Stimulated activated CD4-positive, alpha-beta T cell treated with anti-CD3 and anti-CD28 coated beads, TNF-alpha, amount 100 ng/mL, for 4 hours (primary cell): Measurements from ENCODE around the gene AGAP1.

Experiments
- DNase-seq, 3 experiments: peaks; one replicate each; pipeline ENCODE4 v3.0.0-alpha.2; 2020; ENCODE audit warnings: low read depth in 3 of 3

Gene AGAP1

DNA sequence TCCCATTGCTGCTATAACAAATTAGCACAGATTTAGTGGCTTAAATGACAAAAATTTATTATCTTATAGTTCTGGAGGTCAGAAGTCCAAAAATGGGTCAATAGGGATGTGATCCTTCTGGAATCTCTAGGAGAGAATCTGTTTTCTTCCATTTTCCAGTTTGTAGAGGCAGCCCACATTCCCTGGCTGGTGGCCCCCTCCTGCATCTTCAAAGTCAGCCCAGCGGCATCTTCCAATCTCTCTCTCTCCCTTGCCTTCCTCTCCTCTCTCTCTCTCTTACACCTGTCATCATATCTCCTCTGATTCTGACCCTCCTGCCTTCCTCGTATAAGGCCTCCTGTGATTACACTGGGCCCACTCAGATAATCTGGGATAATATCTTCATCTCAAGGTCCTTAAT is 3.9 kb upstream of the AGAP1 start:
- no peak for DNase-seq

DNA sequence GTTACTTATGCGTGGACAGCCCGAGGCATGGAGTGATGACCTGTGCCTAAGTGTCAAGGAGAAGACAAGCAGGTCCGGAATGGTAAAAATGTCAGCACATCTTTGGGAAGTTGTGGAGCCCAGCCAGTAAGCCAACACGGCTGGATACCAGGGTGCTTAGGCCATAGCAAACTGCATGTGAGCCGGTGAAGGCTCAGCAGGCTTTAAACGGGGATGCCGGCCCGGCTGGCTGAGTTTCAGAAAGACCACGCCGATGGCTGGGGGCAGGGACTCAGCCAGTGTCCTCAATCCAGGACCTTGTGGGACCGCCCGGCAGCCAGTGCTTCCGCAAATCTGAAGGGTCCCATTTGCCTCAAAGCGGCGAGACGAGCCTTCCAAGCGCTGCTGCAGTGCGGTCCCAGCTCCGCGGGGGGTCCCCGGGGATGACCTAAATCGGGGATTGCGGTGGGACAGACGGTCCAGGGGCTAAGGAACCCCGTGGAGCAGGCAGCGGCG is 946 bp upstream of the AGAP1 start:
- no peak for DNase-seq

DNA sequence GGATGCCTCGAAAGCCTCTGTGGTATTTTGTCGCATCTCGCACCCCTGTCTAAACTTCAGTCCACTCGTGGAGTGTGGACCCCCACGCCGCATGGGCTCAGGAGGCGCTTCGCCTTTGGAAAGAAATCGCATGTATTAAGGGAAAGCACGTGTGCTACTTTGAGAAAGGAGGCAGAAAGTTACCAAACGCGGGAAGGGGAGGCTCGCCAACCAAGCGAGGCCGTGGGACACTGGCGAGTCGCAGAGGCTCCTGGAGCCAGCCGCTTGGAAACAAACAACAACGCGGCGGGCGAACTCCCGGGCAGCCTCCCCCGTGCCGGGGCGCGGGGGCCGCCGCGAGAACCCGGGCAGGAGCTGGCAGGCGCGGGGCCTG is 455 bp upstream of the AGAP1 start:
- no peak for DNase-seq

DNA sequence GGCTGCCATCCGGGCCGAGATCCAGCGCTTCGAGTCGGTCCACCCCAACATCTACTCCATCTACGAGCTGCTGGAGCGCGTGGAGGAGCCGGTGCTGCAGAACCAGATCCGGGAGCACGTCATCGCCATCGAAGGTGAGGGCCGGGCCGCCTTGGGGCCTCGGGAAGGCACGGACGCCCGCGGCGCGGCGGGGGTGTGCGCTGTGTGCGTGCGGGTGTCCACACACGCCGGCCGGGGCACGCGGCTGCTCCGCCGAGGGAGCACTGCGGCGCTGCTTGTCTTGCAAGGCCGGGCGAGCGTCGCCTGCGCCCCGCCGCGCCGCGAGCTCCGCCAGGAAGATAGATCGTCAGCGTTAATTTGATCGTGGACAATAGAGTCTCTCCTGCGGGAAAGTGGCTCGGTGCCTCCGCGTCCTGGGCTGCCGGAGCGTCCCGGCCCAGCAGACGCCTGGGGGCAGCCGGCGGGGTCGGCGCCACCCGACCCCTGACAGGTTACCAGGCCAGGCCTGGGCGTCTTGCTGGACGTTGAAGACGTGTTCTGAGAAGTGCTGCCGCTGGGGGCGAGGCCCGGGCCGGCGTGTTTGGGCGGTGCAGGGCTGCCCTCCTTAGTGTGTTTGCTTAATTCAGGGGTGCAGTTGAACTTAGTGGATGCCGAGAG is 1.0 kb downstream of the AGAP1 start:
- no peak for DNase-seq

DNA sequence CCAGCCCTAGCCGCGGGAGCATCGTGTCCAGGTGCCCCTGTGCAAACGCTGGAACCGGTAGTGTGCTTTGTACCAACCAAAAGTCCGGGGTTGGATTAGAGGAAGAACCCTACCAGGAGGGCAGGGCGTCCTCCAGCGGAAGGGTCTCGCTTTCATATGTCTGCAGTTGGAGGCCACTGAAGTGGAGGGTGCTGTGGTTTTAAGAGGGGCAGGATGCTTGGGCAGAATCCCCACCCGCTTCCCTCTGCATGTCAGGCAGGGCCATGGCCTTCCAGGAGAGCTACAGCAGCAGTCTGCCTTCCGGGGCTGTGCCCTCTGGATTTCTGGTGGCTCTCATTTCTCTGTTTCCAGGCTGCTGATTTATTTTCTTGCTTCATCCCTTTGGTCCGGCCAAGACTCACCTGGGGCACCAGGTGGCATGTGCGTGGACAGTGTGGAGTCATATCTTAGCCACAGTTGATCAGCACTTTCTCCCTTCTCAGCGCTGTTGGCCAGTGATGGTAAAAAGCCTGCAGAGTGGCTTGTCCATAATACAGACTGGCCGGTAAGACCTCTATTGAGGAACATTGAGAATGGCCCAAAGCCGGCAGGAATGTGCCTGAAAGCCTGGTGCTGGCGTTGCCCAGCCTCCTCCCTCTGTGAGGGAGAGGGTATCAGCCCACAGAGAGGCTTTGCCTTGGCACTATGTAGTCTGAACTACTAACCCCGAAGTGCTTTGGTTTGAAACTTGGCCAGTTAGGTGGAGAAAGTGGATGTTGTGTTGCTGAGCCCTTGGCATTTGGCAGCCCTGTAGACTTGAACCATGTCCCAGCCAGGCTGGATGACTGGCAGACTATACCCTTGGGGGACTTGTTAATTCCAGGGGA is 1.8 kb downstream of the AGAP1 start:
- no peak for DNase-seq

DNA sequence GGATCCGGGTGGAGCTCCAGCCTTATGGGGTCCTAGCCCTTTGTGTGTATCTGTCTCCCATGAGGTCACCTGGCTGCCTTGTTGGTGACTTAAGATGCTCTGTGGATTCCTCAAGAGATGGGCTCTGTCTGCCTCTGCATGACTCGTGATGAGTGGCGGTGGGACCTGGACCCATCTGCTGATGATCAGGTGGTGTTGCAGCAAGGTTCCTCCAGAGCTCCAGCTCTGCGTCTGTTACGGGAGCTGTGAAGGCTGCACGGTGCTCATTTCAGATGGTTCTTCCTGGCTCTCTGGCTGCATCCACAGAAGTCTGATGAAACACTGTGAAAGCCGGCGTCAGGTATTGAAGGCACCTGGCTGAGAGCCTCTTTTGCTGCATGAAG is 2.4 kb downstream of the AGAP1 start:
- DNase-seq = no peak

DNA sequence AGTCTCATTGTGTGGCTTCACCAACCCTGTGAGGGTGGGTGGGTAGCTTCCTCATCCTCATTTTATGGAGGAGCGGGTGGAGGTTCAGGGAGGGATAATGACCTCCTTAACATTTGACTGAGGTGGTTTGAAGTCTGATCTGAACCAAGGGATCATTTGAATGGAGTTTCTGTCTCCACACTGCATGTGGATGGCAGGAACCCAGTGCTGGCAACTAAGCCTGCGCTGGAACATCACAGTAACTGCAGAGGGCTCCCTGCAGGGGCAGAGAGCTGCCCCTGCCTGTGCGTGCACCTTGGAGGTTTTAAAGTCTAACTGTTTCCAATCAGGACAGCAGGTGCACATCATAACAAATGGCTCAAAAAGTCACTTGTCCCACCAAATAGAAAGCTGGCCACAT is 3.3 kb downstream of the AGAP1 start:
- DNase-seq = no peak

DNA sequence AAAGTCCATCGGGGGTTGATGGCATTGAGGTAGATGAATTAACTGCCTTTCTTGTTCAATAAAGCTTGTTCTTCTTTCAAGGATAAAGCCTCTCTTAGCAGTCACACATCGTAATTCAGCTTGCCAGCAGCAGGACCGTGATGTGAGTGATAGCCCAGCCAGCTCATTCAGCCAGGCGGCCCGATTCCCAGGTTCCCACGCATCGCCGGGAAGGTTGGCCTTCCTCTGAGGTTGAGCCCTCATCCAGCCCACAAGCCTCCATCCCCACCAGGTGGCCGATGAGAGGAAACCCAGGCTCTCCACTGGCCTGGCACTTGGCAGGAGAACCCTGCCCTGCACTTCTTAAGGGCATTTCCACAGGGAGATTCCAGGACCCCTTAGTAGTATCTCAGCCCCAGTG is 4.7 kb downstream of the AGAP1 start:
- DNase-seq = no peak

DNA sequence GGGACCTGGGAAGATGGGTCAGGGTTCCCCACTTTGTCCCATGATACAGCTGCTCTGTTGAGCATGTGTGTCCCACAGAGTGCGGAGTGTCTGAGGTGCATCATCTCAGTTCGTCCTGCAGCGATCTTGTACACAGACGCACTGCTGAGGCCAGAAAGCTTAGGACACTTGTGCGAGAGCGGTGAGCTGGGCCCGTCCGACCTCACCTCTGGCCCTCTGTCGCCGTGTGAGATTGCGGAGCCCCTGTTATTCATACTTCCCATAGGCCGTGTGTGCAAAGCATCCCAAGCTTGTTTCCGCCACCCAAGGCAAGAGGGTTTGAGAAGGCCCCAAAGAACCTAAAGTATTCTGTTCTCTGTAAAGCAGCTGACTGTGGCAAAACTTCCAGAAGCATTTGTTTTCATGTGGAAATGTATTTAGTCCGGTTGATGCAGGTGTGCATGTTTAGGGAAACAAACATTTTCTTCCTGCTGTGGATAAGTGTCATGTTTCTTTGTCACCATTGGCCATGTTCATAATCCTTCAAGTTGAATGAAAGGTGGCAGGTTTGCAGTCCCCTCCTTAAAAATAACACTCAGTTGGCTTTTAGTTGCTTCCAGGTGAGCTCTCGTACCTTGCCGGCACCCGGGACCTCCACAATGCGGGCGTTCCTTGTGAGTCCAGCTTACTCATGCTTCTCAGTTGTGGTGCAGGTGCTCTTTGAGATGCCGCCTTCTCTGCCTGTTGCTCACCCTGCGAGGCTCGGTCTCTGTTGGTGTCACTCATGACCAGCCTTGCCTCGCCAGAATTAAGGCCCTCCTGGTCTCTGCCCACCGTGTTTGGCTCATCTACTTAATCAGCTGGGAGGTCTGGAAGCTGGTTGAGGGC is 5.3 kb downstream of the AGAP1 start:
- no peak for DNase-seq

DNA sequence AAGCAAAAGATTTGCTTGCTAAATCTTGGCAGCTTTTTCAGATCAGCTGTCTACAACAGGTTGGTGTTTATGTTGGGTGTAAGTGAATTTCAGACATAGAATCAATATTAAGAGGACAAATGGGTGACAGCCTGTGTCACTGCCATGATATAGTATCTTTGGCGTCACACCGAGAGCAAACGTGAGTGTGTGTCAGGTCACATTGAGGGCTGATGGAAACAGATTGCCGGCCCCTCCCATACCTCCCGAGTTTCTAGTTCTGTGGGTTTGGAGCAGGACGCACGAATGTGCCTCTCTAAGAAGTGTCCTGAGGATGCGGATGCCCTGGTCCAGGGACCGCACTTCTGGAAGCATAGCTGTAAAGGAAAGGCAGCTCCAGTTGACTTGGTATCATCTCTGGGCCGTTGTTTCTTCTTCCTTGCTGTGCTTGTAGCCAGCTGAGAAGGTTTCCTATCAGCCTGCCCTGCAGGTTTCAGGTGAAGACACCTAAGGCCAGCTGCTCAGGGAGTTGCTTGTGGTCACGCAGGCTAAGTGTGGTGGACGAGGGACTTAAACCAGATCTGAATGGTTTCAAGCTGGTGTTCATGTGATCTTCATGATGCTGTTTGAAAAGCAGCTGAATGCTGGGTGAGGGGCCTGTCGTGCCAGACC is 6.4 kb downstream of the AGAP1 start:
- DNase-seq = no peak

DNA sequence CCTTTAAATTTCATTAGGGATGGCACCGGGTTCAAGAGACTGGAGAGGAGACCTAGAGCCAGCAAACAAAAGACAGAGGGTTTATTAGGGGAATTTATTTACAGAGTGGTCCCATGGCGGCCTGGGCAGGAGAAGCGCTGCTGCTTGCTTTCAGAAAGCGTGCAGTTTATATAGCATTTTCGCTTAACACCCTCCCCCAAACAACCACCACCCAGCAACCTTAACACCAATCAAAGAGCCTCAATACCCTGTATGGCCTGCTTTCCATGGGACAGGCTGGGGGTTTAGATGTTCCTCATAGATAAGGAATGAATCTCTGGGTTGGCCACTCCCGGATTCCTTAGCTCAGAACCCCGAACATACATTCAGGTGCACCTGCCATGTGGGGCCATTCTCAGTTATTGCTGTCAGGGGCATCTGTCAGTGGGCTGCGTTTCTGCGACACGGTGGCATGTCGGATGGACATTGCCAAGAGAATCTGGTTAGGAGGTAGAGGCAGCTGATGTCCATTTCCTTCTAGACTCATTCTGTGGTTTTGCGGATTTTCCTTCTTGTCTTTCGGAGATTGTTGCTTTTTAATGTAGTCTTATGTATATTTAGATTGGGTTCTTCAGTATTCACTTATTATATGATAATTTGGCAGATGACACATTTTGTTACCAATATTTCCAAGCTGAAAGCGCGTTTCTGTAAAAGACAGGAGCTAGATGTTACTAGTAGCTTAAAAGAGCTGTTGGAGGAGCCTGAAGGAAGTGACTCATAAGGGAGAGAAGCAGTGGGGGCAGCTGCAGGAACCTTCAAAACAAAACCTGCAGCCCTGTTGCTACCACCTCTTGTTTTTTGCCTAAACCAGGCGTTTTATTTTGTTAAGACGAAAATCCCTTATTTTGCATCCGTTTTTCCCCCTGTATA is 7.2 kb downstream of the AGAP1 start:
- DNase-seq = no peak

DNA sequence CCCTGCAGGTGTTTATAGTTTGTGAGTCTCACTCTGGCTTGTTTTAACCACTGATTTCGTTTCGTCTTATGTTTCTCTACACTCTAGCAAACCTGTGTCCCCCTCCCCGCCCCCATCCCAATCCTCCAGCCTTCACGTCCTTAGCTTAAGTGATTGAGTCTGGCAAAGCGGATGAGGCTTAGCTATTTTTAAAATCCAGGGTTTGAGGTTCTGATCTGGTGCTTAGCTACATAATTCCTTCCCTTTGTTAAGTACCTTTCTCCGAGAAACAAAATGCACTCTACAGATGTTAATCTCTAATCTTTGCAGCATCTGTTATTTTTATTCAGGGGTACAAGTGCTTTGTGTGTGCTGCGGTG is 7.8 kb downstream of the AGAP1 start:
- DNase-seq = no peak

DNA sequence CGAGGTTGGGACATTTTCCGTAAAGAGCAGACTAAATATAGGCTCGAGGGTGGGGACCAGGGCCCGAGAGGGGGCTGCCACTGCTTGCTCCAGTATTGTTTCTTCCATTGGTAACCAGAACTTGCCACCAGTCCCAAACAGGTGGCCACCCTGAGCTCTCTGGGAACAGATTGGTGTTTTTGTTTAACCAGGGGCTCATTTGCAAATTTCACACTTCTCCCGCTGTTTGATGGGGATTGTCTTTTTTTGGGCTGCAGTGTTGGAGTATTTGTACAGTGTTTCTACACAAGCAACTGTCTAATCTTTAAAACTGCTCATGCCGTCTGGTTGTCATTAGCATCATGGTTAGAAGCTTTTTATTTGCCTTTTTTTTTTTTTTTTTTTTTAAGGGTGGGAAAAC is 8.5 kb downstream of the AGAP1 start:
- DNase-seq = no peak

DNA sequence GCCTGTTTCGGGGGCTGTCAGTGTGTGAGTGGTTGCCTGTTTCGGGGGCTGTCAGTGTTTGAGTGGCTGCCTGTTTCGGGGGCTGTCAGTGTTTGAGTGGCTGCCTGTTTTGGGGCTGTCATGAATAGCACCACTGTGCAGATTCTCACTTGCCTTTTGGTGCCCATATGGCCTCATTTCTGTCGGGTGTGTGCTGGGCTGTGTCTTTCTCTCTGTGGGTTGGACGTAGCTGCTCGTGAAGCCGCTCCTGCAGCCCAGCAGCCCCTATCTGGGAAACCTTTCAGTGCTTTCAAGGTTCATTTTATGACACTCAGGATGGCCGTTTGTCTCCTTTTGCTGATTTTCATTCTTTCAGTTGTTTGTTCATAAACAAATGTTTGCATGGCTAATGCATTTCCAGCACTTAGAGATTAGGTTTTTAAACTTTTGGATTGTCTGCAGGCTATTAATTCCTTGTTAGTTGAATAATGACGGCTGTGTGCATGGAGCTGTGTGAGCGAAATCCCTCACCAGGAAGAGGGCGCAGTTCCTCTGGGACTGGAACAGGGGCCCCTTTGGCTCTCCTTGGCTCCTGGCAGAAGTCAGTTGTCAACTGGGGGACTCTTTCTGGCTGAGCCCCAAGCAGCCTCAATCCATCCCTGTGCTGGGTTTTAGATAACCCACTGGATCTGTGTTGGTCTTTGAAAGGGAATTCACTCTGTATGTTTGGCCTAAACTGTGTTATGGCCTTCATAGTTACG is 10.8 kb downstream of the AGAP1 start:
- no peak for DNase-seq

DNA sequence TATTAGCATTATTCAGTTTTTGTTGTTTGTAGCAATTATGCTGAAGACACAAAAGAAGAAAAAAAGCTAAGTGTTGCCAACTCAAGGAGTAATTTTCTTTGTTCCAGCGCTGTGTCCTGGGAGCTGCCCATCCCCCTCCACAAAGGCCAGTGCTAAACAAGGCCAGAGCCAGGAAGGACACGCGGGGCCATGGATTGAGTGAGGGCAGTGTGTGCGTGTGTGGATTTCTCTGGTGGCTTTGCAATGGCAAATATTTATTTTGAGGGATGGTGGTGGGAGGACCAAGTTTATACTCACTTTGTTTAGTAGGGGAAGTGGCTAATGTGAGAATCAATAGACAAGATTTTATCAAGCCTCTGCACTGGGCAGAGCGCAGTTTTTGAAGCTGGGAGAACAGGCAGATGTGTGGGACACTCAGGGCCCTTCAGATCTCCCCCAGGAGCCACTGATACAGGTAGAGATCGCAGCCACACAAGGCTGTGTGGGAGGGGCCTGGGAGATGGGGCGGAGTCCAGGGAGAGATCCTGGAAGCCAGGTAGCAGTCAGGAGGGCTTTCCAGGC is 11.4 kb downstream of the AGAP1 start:
- no peak for DNase-seq

DNA sequence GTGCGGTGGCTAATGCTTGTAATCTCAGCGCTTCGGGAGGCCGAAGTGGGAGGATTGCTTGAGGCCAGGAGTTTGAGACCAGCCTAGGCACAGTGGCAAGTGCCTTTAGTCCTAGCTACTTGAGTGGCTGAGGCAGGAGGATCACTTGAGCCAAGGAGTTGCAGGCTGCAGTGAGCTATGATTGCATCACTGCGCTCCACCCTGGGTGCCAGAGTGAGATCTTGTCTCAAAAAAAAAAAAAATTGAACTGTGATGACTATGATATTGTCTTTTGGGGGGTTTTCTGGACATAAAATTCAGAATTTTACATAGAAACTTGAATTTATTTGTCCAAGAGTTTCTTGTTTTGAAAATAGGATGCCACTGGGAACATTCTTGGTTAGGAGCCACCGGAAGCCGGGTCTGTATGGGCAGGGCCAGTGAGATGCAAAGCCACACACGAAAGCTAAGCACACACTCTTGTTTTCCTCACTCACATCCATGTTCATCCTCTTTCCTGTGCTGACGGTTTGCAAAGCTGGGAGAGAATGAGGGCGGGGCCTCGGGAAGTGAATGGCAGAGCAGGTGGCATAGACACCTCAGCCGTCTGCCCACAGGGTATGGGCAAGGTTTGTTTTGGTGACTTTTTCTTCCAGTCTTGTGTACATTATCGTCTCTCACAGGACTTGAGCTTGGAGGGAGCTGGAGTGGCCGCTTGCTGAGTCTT is 12.6 kb downstream of the AGAP1 start:
- no peak for DNase-seq

DNA sequence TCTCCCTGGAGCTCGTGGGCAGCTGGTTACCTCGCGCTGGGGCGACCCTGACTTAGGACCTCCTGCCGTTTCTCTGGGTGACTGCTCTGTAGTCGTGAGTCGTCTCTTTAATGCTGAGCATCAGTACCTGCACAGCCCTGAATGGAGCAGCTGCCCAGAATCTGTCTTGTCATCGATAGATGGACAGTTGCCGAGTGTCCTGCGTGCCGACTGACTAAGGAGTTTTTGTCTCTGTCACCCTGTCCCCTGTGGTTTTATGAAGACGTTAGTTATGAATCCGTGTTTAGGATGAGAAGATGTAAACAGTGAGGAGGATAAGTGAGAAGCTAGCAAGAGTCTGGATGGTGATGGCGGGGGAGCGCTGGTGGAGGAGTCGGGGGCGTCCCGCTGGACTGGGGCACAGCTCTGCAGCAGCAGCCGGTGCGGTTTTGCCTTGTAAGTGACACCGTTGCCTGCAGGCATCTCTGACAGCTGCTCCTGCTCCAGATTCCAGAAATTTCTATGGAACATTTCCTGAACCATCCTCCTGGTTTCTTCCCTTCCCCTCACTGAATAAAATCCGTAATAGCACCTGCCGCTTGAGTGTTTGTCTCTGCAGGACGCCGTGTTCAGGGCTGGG is 13.3 kb downstream of the AGAP1 start:
- no peak for DNase-seq

DNA sequence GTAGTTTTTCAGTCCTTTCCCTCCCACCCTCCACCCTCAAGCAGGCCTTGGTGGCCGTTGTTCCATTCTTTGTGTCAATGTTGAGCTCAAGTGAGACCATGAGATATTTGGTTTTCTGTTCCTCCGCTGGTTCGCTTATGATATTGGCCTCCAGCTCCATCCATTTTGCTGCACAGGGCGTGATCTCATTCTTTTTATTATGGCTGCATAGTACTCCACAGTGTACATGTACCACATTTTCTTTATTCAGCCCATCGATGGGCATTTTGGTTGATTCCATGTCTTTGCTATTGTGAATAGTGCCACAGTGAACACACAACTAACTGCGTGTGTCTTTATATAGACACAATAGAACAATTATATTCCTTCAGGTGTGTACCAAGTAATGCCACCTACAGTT is 14.1 kb downstream of the AGAP1 start:
- no peak for DNase-seq
